Measurements from ENCODE around the gene GMEB2.
"Not testable (repeated sequence)": the region's sequence is repeated elsewhere in the genome, so short reads cannot be mapped to it uniquely, and the experiment has no call there.

GMEB2 gene

DNA sequence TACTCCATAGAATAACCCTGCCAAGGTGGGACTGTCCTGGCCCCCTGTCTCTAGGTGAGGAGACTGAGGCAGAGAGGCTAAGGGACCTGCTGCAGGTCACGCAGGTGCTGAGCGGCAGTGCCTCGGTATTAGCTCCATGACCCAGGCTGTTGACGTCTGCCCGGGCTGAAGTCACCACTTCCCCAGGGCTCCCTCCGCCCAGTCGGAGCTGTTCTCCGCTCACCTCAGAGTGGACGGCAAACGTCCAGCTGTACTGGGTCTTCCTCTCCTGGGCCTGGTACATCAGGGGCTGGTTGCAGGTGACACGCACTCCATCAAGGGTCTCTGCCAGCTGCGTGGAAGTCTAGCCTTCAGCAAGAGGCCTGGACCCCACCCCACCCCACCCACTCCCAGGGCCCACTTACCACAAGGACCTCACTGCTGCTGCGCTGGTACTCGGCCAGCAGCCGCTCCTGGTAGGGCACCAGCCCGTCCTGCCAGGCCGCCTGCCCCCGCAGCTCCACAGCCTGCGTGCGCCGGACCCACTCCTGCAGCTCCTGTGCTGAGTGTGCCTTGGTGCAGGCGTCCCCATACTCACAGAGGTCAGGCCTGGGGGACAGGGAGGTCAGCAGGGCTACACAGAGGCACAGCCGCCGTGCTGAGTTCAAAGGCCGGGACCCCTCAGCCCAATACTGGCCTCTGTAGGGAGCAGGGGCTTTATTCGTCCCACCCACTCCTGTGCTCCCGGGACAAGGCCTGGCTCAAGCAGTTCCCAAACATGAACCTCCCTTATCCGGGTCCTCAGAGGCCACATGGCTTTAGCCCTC, 56.4 kb downstream of the GMEB2 start:
- no peak for DNase-seq (ENCODE audit: low spot score)

DNA sequence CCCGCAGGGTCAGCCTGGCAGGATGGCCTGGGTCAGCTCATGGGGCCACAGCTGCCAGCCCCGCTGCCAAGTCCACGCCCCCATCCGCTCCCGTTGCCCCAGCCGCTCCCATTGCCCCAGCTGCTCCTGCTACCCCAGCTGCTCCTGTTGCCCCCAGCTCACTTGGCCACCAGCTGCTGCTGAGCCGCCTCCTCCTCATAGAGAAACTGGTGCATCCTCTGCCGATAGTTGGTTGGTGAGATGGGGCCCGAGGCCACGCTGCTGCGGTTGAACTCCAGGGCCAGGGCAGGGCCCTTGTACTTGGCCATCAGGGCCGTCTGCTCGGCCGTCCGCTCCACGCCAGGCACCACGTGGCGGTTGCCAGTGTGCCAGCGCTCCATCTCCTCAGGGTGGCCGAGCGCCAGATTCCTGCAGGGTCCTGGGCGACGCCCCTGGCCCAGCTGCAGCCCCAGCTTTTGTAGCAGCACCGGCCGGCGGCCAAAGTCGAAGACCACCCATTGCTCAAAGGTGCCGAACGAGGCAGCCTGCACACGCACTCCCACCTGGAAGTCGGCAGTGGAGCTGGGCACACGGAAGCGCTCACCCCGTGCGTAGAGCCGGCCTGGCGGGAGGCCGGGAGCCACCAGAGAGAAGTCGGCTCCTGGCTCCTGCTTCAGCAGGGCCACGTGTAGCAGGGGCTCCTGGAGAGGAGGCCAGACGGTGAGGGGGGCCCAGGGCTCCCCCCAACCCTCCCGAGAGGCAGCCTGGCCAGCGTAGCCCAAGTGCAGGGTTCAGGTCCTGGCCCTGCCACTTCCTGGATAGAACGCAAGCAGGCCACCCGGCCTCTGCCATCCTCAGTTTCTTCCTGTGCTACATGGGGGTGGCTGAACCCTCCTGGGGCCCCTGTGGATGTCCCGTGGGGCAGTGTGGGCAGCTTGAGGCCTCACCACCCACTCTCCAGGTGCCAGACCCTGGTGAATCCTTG, 57.6 kb downstream of the GMEB2 start:
- no peak for DNase-seq (ENCODE audit: low spot score)

DNA sequence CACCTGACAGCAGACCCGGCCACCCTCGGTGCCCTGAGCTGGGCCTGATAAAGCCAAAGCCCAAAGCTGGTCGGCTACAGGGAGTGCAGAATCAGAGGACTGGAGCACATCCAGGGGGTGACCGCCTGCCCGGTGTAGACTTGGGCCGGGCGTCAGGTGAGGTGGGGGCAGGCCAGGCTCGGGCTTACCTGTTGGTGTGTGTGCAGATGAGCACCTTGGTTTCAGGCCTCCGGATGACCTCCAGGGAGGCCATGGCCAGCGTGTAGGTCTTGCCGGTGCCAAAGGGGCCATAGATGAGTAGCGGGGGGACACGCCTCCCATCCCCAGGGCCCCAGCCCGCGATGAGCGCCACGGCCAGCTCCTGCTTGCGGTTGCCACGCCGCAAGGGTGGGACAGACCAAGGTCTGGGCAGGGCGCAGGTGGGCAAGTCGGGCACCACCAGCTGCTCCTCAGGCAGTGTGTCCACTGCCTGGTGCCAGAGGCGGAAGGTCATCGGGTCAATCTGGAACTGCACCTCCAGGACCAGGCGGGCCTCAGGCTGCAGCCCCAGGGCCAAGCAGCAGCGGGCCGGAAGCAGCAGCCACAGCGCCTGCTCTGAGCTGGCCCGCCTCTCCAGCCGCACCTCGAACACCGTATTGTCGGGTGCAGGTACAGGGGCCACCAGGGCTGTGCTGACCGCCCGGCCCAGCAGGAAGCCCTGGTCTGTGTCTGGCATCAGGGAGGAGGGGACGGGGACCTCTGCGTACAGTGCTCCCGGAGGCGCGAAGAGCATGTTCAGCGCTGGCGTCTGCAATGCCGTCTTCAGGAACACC, 58.5 kb downstream of the GMEB2 start:
- DNase-seq (ENCODE audit: low spot score) = no peak

DNA sequence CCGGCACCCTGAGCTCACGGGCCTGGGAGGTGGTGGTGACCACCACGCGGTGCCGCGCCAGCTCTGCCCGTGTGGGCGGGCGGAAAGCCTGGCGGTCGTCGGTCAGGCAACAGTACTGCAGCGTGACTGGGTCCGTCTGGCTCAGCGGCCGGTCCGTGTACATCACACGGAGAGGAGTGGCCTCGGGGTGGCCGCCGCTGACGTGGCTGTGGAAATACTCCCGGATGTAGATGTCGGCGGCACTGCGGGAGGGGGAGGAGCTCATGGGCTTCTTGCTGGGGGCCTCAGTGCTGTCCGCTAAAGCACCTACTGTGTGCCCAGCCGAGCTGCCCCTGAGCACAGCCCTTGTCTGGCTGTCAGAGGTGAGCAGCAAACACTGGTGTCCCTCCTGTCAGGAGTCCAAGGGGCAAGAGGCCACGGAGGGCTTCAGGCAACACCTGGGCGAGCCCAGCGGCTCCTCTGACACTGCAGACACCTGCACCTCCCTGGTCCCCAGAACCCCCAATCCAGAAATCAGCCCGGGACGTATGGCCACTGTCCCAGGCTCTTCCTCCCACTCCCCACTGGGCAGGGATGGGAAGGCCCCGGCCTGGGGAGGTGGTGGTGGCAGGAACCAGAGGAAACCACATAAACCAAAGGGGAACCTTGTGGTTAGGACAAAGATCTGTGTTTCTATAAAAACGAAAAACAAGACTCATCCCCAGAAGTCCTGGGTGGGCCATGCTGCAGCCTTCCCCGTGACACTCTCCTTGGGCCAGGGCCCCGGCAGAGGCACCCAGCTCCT, 59.3 kb downstream of the GMEB2 start:
- no peak for DNase-seq (ENCODE audit: low spot score)

DNA sequence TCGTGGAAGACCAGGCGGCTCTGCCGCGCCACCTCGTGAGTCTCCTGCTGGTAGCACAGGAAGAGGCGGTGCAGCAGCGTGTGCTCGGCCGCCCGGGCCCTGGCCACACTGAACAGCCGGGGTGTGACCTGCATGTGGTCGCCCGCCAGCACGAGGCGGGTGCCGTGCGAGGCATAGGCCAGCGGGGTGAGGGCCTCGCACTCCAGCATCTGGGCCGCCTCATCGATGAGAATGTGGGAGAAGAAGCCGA, 59.8 kb downstream of the GMEB2 start:
- no peak for DNase-seq (ENCODE audit: low spot score)

DNA sequence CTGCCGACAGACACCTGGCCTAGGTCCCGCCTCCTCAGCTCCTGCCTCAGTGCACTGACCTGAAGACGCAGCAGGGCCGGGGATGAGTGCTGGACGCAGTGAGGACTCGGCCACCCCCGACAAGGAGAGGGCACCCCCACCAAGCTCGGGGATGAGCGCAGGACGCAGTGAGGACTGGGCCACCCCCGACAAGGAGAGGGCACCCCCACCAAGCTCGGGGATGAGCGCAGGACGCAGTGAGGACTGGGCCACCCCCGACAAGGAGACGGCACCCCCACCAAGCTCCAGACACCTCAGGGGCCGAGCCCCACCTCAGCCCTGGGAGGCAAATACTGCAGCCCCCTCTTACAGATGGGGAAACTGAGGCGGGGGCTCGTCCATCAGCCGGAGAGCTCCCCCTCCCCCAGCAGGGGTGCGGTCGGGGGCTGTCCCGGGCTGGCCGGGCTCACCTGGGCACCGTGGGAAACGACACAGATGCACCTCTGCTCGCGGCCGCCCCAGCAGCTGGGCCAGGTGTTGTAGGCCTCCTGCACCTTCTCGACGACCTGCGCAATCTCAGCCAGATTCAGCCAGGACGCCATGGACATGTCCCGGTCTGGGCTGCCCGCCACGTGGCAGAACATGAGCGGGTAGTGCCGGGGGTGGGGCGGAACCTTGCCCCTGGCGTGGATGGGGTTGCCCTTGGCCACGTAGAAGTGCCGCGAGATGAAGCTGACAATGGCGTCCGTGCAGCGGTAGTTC, 60.3 kb downstream of the GMEB2 start:
- no peak for DNase-seq (ENCODE audit: low spot score)

DNA sequence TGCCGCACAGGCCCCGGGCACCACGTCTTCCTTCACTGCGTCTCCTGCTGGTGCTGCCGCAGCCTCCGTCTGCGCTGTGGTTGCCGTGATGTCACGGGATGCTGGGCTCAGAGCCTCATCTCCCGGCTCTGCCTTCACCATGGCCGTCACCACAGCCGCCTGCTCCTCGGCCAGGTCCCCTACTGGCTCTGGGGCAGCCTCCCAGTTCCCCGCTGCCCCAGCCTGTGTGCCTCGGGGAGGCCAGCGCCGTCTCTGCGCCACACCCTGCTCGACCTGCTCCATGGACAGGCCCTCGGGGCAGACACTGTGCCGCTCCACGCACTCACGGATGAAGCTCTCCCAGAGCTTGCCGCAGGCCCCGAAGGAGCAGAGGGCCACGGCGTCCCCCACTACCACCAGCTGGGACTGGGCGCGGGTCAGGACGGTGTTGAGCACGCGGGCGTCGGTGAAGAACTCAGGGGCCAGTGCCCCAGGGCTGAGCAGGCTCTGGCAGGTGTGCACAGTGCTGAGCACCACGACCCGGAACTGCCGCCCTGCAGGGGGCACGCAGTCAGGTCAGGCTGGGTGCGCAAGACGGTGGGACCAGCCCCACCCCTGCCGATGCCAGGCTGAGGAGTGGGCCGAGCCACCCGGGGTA, 61.1 kb downstream of the GMEB2 start:
- no peak for DNase-seq (ENCODE audit: low spot score)

DNA sequence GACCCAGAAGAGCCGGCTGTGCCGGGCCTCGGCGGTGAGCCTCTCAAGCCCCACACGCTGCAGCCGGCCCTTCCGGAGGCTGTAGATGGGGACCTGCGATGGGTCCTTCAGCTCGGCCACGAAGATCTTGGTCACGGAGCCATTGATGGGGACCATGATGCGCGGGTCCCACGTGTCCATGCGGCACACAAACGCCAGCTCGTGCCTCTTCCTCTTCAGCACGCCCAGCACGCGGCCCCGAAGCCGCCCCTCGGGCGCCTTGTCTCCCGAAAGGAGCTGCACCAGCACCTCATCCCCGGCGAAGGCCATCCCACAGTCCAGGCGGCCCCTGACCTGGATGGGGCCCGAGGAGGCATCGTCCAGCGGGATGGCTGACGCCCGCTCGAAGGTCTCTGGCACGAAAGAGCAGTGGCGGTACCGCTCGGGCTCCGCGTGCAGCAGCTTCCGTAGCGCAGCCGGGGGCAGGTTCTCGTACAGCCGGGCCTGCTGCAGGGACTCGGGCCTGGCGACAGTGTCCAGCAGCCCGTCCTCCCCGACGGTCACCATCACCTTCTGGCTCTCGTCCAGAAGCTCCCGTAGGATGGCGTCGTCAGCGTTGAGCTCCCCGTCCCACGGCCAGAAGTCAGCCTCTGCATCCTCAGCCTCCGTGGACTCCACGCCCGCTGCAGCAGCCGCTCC, 61.7 kb downstream of the GMEB2 start:
- no peak for DNase-seq (ENCODE audit: low spot score)

DNA sequence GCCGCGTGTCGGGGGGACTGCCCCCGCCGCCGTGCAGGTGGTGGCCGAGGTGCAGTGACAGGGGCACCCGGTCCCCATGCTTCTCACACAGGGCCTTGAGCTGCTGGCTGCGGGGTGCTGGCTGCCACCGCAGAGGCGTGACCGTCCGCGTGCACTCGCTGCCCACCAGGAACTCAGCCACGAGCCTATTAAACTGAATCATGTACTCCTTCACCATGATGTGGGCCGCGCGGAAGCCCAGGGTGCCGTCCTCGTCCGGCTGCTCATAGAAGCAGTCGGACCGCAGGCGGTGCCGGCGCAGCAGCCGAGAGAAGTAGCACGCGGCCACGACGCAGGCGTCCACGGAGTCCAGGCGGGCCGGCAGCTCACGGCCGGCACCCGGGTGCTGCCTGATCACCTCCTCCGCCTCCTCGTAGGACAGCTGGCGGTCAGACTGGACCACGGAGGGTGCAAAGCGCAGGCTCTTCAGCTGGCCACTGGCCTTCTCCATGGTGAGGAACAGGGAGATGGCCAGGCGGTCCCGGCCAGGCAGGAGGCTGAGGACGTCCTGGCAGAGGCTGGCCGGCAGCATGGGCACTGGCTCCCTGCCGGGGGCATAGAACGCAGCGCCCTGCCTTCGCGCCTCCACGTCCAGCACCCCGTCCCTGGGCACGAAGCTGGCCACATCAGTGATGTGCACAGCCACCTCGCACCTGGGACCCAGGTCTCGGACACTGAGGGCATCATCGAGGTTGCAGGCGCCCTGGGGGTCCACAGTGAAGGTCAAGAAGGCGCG, 62.7 kb downstream of the GMEB2 start:
- no peak for DNase-seq (ENCODE audit: low spot score)

DNA sequence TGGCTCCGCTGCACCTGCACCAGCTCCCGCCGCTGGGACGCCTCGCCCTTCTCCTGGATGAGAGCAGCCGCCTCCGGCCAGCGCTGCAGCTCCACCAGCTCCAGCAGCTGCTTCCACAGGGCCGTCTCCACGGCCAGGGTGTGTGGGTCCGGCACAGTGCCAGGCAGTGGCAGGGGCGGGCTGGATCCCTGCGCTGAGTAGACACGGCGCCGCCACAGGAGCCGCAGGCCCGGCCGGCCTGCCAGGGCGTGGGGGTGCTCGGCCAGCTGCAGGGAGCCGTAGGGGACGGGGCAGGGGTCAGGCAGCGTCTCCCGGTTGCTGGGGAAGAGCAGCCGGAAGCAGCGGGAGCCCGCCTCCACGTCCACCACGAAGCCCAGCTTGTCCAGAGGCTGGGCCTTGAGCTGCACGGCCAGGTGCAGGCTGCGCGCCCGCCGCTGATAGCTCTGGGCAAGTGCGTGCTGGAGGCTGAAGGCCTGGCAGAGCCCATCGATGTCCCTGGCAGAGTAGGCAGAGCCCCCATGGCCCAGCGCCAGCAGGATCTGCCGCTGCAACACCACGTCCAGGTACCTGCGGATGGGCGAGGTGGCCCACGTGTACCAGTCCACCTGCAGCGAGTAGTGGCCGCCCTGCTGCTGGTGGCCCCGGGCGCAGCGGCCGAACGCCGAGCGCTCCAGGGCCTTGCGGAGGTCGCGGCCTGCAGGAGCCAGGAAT, 63.5 kb downstream of the GMEB2 start:
- no peak for DNase-seq (ENCODE audit: low spot score)

DNA sequence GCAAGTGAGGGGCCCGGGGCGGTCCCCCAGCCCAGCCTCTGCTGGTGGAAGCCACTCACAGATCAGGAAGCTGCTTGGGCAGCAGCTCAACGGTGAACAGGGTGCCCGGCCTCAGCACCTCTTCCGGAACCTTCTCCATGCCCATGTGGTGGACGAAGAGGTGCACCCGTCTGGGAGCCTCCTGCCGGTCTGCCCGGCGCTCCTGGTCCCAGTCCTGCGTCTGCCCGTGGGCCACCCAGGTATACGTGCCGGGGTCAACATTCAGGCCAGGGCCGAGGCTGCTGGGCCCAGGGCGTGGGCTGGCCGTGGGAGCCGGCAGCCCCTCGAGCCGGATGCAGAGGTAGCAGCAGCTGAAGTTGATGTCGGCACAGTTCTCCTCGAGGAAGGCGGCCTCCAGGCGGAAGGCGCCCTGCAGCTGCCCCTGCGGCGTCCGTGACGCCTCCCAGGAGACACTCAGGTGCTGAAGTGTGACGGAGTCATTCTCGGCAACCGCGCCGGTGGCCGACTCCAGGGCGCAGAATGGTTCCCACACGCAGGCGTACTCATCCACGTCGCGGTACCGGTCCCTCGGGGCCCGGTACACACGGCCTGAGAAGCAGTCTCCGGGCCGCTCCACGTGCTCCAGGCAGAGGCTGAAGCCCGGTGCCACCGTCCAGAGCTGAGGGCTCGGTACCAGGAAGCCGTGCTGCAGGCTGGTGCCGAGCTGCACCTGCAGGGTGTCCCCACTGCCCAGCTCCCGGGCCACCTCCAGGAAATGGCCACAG, 64.3 kb downstream of the GMEB2 start:
- DNase-seq (ENCODE audit: low spot score) = no peak

DNA sequence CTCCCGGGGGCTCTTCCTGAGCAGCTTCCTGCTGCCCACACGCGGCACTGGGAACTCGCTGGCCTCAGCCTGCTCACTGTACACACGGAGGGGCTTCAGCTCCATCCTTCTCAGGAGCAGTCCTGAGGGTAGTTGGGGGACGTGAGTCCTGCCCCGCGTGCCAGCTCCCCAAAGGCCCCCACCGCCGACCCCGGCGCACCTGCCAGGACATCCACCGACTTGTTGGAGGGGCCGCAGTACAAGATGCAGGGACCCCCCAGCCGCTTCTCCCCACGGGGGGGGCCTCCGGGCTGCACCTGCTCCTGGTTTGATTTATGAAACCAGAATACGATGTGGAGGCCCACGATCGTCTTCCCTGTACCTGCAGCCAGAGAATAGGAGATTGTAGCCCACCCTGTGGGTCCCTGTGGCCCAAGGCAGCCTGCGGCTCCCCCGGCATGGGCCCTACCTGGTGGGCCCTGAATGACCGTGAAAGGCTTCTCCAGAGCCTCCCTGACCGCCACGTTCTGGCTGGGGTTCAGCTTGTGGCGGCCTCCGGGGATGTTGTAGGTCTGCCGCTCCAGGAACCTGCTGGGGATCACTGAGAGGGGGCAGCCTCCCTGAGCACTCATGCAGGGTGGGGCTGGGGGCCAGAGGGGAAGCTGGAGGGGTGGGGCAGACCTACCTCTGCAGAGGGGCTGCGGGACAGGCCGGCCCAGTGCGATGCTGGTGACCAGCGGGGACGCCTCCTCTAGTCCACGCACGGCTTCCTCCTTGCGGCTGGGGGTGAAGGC, 65.1 kb downstream of the GMEB2 start:
- DNase-seq (ENCODE audit: low spot score) = no peak

DNA sequence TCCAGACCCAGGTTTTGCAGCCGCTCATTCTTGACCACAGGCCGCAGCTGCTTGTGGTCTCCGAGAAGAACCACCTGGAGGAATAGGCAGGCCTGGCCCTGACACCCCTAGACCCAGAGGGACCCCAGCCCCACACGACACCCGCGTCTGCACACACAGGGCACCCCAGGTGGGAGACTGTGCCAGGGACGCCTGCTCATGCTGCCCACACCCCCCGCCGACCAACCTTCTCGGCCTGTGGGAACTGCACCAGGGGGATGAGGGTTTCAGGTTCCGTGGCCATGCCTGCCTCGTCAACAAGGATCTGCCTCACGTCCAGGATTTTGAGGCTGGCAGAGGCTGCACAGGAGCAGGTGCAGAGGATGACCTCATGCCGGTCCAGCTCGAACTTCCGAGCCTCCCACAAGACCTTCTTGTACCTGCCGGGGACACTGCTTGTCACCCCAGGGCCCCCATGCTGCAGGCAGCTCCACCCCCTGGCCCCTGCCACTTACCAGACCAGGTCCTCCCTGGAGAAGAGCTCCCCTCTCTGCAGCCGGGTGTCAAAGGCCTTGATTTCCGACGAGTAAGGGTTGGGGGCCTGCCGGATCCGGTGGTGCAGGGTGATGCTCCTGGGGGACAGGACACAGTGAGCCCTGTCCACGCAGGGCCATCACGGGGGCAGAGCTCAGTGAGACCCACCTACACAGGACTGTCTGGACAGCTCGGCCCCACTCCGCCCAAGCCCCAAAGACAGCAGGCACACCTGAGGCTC, 65.9 kb downstream of the GMEB2 start:
- DNase-seq (ENCODE audit: low spot score) = no peak

DNA sequence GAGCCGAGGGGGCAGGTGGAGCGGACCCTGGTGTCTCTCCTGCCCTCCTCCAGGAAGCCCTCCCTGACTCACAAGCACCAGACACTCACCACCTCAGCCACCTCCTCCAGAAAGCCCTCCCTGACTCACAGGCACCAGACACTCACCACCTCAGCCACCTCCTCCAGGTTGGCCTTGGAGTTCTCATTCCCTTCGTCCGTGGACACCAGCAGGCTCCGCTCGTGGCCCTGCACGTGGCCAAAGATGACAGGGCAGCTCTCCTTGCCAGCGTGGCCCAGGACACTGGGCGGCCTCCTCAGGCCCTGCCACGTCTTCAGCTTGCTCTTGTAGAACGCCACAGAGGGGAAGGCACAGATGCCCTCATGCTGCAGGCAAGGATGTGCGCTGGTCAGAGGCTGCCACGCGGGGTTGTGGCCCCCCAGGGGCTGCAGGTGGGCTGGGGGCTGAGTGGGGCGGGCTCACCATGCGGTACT, 66.5 kb downstream of the GMEB2 start:
- no peak for DNase-seq (ENCODE audit: low spot score)

DNA sequence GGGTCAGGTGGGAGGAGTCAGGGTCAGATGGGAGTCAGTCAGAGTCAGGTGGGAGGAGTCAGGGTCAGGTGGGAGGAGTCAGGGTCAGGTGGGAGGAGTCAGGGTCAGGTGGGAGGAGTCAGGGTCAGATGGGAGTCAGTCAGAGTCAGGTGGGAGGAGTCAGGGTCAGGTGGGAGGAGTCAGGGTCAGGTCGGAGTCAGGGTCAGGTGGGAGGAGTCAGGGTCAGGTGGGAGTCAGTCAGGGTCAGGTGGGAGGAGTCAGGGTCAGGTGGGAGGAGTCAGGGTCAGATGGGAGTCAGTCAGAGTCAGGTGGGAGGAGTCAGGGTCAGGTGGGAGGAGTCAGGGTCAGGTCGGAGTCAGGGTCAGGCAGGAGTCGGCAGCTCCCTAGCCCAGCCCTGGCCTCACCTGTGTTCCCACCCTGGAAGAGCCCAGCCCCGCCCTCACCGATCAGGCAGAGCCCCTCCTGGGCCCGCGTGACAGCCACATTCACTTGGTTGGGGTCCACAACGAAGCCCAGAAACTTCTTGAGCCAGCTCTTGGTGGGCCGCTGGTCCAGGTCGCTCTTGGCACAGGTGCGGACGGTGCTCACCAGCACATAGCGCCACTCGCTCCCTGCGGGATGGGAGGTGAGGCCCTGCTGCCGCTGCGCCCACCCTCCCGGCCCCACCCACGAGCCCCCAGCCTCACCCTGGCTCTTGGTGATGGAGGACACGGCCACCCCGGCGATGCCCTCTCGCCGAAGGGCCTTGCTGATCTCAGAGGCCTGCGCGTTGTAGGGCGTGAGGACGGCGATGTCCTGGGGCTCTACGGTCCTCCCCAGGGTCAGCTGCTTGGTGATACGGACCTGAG, 67.2 kb downstream of the GMEB2 start:
- not testable (repeated sequence) for DNase-seq (ENCODE audit: low spot score)

All from D341Med (cell line).